ENCODE results near the gene MOGAT1. TPM values are rescaled to one million over a fixed set of nuclear protein-coding genes. Genes with fewer than 3 reads are reported as not detected.

The MOGAT1 gene
- total RNA-seq, 4 donors from 2014 or later = not detected

DNA sequence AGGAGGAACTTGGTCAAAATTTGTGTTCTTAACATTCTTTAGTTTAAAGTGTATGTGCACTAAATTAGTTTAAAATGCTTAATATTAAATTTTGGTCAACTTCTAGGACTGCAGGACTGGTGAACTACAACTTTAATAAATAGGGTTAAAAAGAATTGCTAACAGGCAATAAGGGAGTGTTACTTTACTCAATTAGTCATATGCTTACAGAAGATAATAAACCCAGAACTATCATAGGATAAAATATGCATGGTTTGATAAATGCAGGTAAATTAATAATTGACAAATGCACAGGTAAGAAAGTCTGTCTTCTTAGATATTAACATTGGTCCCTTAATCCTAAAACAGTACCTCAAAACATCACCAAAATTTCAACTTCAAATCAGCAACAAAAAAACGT is 36.2 kb upstream of the MOGAT1 start:
- H3K4me1 ChIP-seq = peaks cover 0 to 6% (median 1%) of the 10 kb centered on the region in 4 donors
- H3K27ac ChIP-seq = peak overlapping the region in 1 of 4 donors; percentile 12
- no peaks in the 10 kb centered on the region for H3K27me3 ChIP-seq
- no peaks in the 10 kb centered on the region for H3K9me3 ChIP-seq
- TF ChIP-seq POLR2A (IDR thresholded peaks at IDR 0.05) (no peak), CTCF (IDR thresholded peaks at IDR 0.05) (no peak)
- DNase-seq = no peak
- H3K4me3 ChIP-seq = no peak overlapping the region
- peaks cover 0 to 34% (median 0%) of the 10 kb centered on the region in 3 donors for H3K36me3 ChIP-seq

GRCh38 chr2:222637067-222637466 is 34.4 kb upstream of the MOGAT1 start:
- peaks cover 0 to 6% (median 1%) of the 10 kb centered on the region in 4 donors for H3K4me1 ChIP-seq
- peak in 2 of 3 donors; percentile 54 to 65 for DNase-seq
- peak overlapping the region in 3 of 4 donors; percentile 13 to 41 (median 28) for H3K27ac ChIP-seq
- H3K9me3 ChIP-seq = no peaks in the 10 kb centered on the region
- TF ChIP-seq POLR2A (IDR thresholded peaks at IDR 0.05) (no peak), CTCF (IDR thresholded peaks at IDR 0.05) (no peak)
- H3K27me3 ChIP-seq = no peaks in the 10 kb centered on the region
- H3K4me3 ChIP-seq = no peak overlapping the region
- peaks cover 0 to 34% (median 0%) of the 10 kb centered on the region in 3 donors for H3K36me3 ChIP-seq

DNA sequence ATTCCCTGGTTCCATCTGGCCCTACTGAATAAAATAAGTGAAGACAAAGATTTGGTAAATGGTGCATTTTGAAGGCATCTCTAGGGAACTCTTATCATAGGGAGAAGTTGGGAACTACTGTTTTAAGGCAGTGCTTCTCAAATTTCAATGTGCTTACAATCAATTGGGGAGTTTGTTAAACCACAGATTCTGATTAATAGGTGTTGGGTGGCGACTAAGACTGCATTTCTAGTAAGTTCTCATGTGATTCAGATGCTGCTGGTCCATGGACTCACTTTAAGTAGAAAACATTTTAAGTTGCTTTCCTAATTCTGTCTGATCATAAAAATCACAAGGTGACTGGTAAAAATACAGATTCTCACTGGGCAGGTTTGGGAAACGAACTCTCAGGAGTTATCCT is 30.1 kb upstream of the MOGAT1 start:
- Histone ChIP-seq H3K4me3 (no peak overlapping the region), H3K36me3 (peaks cover 0 to 34% (median 0%) of the 10 kb centered on the region in 3 donors), H3K9me3 (no peaks in the 10 kb centered on the region), H3K4me1 (no peaks in the 10 kb centered on the region), H3K27me3 (no peaks in the 10 kb centered on the region), H3K27ac (no peak overlapping the region)
- no peak for DNase-seq
- TF ChIP-seq CTCF (IDR thresholded peaks at IDR 0.05) (no peak), POLR2A (IDR thresholded peaks at IDR 0.05) (no peak)

- Histone ChIP-seq H3K4me1 (no peaks in the 10 kb centered on the region), H3K27me3 (no peaks in the 10 kb centered on the region), H3K36me3 (peaks cover 0 to 52% (median 0%) of the 10 kb centered on the region in 3 donors), H3K4me3 (no peak overlapping the region), H3K9me3 (no peaks in the 10 kb centered on the region), H3K27ac (no peak overlapping the region)
- TF ChIP-seq POLR2A (IDR thresholded peaks at IDR 0.05) (no peak), CTCF (IDR thresholded peaks at IDR 0.05) (no peak)
- no peak for DNase-seq
Observed at GRCh38 chr2:222643134-222643533, 28.3 kb upstream of the MOGAT1 start.

DNA sequence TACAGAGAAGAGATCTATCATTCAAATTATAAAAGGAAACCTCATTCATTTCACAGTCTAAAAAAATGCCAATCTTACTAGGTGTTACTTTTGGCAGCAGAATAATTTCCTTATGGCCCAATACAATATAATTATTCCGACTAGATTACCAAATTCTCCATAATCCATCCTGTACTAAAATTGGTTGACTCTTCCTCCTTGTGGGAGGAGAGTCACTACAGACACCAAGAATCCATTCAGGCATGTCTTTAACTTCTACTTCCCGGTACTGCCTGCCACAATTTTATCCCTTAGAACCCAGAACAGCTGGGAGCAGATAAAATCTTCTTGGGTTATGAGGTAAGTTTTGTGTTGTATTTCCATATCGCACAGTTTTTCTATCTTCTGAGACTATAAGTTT is 25.4 kb upstream of the MOGAT1 start:
- no peak for DNase-seq
- no peak for TF ChIP-seq CTCF (IDR thresholded peaks at IDR 0.05)
- no peak for TF ChIP-seq POLR2A (IDR thresholded peaks at IDR 0.05)
- Histone ChIP-seq H3K9me3 (no peaks in the 10 kb centered on the region), H3K4me3 (no peak overlapping the region), H3K36me3 (peaks cover 0 to 40% (median 0%) of the 10 kb centered on the region in 3 donors), H3K27me3 (no peaks in the 10 kb centered on the region), H3K27ac (no peak overlapping the region), H3K4me1 (no peaks in the 10 kb centered on the region)

DNA sequence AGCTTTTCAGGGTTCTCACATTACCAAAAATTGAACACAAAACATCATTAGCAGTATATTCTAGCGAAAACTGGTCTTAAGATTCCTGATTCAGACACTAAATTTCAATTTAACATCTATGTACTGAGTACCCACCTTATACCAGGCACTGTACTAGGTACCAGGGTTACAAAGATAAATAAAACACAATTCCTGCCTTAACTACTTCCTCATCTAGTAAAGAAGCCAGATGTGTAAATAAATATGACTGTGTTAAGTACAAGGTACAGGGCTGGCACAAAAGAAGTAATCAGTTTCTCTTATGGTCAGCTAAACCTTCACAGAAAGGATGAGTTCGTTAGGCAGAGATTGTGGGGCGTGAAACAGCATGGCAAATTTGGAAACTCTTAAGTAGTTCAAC is 21.7 kb upstream of the MOGAT1 start:
- Histone ChIP-seq H3K27ac (no peak overlapping the region), H3K9me3 (no peaks in the 10 kb centered on the region), H3K4me1 (peaks cover 0 to 26% (median 0%) of the 10 kb centered on the region in 4 donors), H3K4me3 (no peak overlapping the region), H3K27me3 (no peaks in the 10 kb centered on the region), H3K36me3 (peaks cover 0 to 24% (median 0%) of the 10 kb centered on the region in 3 donors)
- DNase-seq = no peak
- no peak for TF ChIP-seq CTCF (IDR thresholded peaks at IDR 0.05)
- no peak for TF ChIP-seq POLR2A (IDR thresholded peaks at IDR 0.05)

Data from Peyer's patch (tissue), 4 donors.